OCI-LY1 (cell line): ENCODE data around the gene IFRD2.

Experiments used
- H2AFZ ChIP-seq: fragments of 200-600 bp; sonication (generic), shearing (Covaris generic); 2 replicates; pipeline ENCODE4 v1.6.0; 2014; ENCODE audit warnings: antibody characterized with exemption, mild to moderate bottlenecking, low read length
- H3F3A ChIP-seq: fragments of 200-600 bp; sonication (generic), shearing (Covaris generic); 2 replicates; pipeline ENCODE4 v1.6.0; 2014; ENCODE audit warnings: mild to moderate bottlenecking, antibody characterized with exemption, low read length, moderate library complexity; ENCODE audit not compliant: insufficient read depth
- H3K27ac ChIP-seq: fragments of 200-600 bp; sonication (generic); 2 replicates; pipeline ENCODE4 v1.5.1; 2014; ENCODE audit warnings: low read length, mixed run types, mild to moderate bottlenecking, low read depth; ENCODE audit not compliant: poor library complexity, severe bottlenecking
- H3K27me3 ChIP-seq: fragments of 200-600 bp; sonication (generic); 2 replicates; pipeline ENCODE4 v1.6.0; 2014; ENCODE audit warnings: antibody characterized with exemption, mild to moderate bottlenecking, low read length, moderate library complexity; ENCODE audit not compliant: insufficient read depth
- H3K36me3 ChIP-seq: fragments of 200-600 bp; sonication (generic); 2 replicates; pipeline ENCODE4 v1.6.1; 2014; ENCODE audit warnings: mild to moderate bottlenecking, antibody characterized with exemption, low read length, moderate library complexity, mixed read lengths; ENCODE audit not compliant: insufficient read depth
- H3K4me1 ChIP-seq: fragments of 200-600 bp; sonication (generic); 2 replicates; pipeline ENCODE4 v1.5.1; 2014; ENCODE audit warnings: mild to moderate bottlenecking, low read length, moderate library complexity; ENCODE audit not compliant: insufficient read depth, severe bottlenecking
- H3K4me2 ChIP-seq: fragments of 200-600 bp; sonication (generic), shearing (Covaris generic); 2 replicates; pipeline ENCODE4 v1.6.1; 2014; ENCODE audit warnings: low read length
- H3K4me3 ChIP-seq: fragments of 200-600 bp; sonication (generic); 2 replicates; pipeline ENCODE4 v1.5.1; 2014; ENCODE audit warnings: low read length, low read depth, mild to moderate bottlenecking, mixed read lengths; ENCODE audit not compliant: poor library complexity, severe bottlenecking
- H3K79me2 ChIP-seq: fragments of 200-600 bp; shearing (Covaris generic); 2 replicates; pipeline ENCODE4 v1.6.1; 2016; ENCODE audit warnings: mixed run types, low read length, mixed read lengths; ENCODE audit not compliant: insufficient read depth
- H3K9ac ChIP-seq: fragments of 200-600 bp; sonication (generic), shearing (Covaris generic); 2 replicates; pipeline ENCODE4 v1.6.1; 2014; ENCODE audit warnings: mild to moderate bottlenecking, low read length, mixed read lengths
- H3K9me2 ChIP-seq: fragments of 200-600 bp; sonication (generic), shearing (Covaris generic); 2 replicates; pipeline ENCODE4 v1.6.1; 2014; ENCODE audit warnings: low read depth, mild to moderate bottlenecking, low read length, mixed read lengths
- H3K9me3 ChIP-seq: fragments of 200-600 bp; shearing (Covaris generic); 2 replicates; pipeline ENCODE4 v1.6.1; 2014; ENCODE audit warnings: low read length, mixed read lengths
- H4K20me1 ChIP-seq: fragments of 200-600 bp; sonication (generic), shearing (Covaris generic); 2 replicates; pipeline ENCODE4 v1.6.0; 2016; ENCODE audit warnings: mild to moderate bottlenecking, low read length; ENCODE audit not compliant: insufficient read depth
- CTCF ChIP-seq: fragments of 200-600 bp; sonication (generic), shearing (Covaris generic); IDR thresholded peaks from 2 replicates; pipeline ENCODE4 v1.5.1; 2017; ENCODE audit warnings: mild to moderate bottlenecking, antibody characterized with exemption, low read length, moderate library complexity, mixed read lengths
- EZH2 ChIP-seq: fragments of 200-600 bp; sonication (generic), shearing (Covaris generic); IDR thresholded peaks from 2 replicates; pipeline ENCODE4 v1.8.0; 2017; ENCODE audit warnings: borderline replicate concordance, mixed run types, mild to moderate bottlenecking, antibody characterized with exemption, low read length, moderate library complexity, mixed read lengths

IFRD2 gene

GRCh38 chr3:50295553-50296431 lies 3.6 kb upstream of the IFRD2 start:
- Histone ChIP-seq H3F3A (no peaks in the 10 kb centered on the region), H2AFZ (no peak overlapping the region)
- TF ChIP-seq CTCF (no peak), EZH2 (no peak)

GRCh38 chr3:50294492-50295403 lies 2.5 kb upstream of the IFRD2 start:
- no peak overlapping the region for H3K4me2 ChIP-seq
- no peaks in the 10 kb centered on the region for H3K27me3 ChIP-seq
- peaks cover 29% of the 10 kb centered on the region for H3K4me1 ChIP-seq
- peaks cover 10% of the 10 kb centered on the region for H3K36me3 ChIP-seq
- no peak overlapping the region for H3K9ac ChIP-seq
- H3K4me3 ChIP-seq = no peak overlapping the region
- no peaks in the 10 kb centered on the region for H3F3A ChIP-seq
- no peaks in the 10 kb centered on the region for H4K20me1 ChIP-seq
- no peak overlapping the region for H3K27ac ChIP-seq
- peaks cover 10% of the 10 kb centered on the region for H3K79me2 ChIP-seq
- no peak overlapping the region for H2AFZ ChIP-seq
- no peaks in the 10 kb centered on the region for H3K9me3 ChIP-seq
- TF ChIP-seq EZH2 (no peak), CTCF (no peak)
- H3K9me2 ChIP-seq = no peaks in the 10 kb centered on the region

More at GRCh38 chr3:50295553-50296431, 3.6 kb upstream of the IFRD2 start:
- no peak overlapping the region for H3K4me2 ChIP-seq
- H3K79me2 ChIP-seq = peaks cover 10% of the 10 kb centered on the region
- no peaks in the 10 kb centered on the region for H4K20me1 ChIP-seq
- no peaks in the 10 kb centered on the region for H3K9me2 ChIP-seq
- no peaks in the 10 kb centered on the region; the same call in 1 of the 2 replicates for H3K36me3 ChIP-seq
- no peaks in the 10 kb centered on the region for H3K27me3 ChIP-seq
- peaks cover 34% of the 10 kb centered on the region for H3K4me1 ChIP-seq
- no peak overlapping the region for H3K4me3 ChIP-seq
- H3K9me3 ChIP-seq = no peaks in the 10 kb centered on the region
- no peak overlapping the region for H3K27ac ChIP-seq
- H3K9ac ChIP-seq = no peak overlapping the region

GRCh38 chr3:50294089-50294488 lies 1.9 kb upstream of the IFRD2 start:
- peaks cover 17% of the 10 kb centered on the region for H3K36me3 ChIP-seq
- no peak overlapping the region for H2AFZ ChIP-seq
- no peaks in the 10 kb centered on the region for H3K9me2 ChIP-seq
- H3K4me2 ChIP-seq = no peak overlapping the region
- H3K4me1 ChIP-seq = peaks cover 28% of the 10 kb centered on the region
- no peaks in the 10 kb centered on the region for H4K20me1 ChIP-seq
- no peak overlapping the region for H3K4me3 ChIP-seq
- H3F3A ChIP-seq = no peaks in the 10 kb centered on the region
- no peak overlapping the region for H3K27ac ChIP-seq
- H3K9ac ChIP-seq = no peak overlapping the region
- H3K27me3 ChIP-seq = no peaks in the 10 kb centered on the region
- H3K79me2 ChIP-seq = peaks cover 10% of the 10 kb centered on the region
- TF ChIP-seq CTCF = no peak
- no peak for TF ChIP-seq EZH2
- H3K9me3 ChIP-seq = no peaks in the 10 kb centered on the region
